Measurements from ENCODE around the gene PPIA. TPM values are rescaled to one million over a fixed set of nuclear protein-coding genes. Genes with fewer than 3 reads are reported as not detected.

Gene PPIA
- total RNA-seq, 2 donors from 2014 or later: 1,240 to 1,316 TPM

Other genes with a start within 250 kb of the PPIA start
- 10 to 100 TPM; 59.9 to 72.3 TPM for gene DDX56, start 222.8 kb upstream of the PPIA start, total RNA-seq
- 10 to 100 TPM; 73.6 to 79.8 TPM for gene TMED4, start 214.4 kb upstream of the PPIA start, total RNA-seq
- 10 to 100 TPM; 79.6 to 82.7 TPM for gene OGDH, start 190.1 kb upstream of the PPIA start, total RNA-seq
- gene ZMIZ2, start 47.8 kb upstream of the PPIA start, total RNA-seq: 100 to 1,000 TPM; 101 to 113 TPM
- 100 to 1,000 TPM; 233 to 274 TPM for gene H2AZ2, start 51.4 kb downstream of the PPIA start, total RNA-seq
- 10 to 100 TPM; 27.1 to 29.6 TPM for gene PURB, start 88.8 kb downstream of the PPIA start, total RNA-seq
- 100 to 1,000 TPM; 595 to 606 TPM for gene MYO1G, start 182.3 kb downstream of the PPIA start, total RNA-seq
- 100 to 1,000 TPM in 1 of 2 donors, 10 to 100 TPM in 1; 94.2 to 109 TPM for gene CCM2, start 203.5 kb downstream of the PPIA start, total RNA-seq

Data from activated T-cell treated with anti-CD3 and anti-CD28 coated beads, Interleukin-2, amount 50 U/mL, for 72 hours (primary cell).